ENCODE measurements around the gene CHN1.

DNA sequence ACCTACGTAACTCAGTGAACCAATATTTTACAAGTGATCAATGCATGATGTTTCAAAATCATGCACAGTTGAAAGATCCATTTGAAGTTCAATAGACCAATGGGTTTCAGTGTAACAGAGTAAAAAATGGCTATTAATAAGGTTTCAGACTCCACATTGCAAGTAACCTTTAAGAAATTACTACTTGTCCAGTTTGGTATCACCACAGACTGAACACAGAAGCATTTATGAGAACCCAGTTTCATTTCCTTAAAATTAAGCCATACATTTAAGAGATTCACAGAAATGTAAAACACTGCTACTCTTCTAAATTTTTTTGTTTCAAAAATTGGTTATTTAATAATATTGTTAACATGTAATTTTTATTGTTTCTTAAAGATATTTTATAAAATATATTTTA, 142.0 kb downstream of the CHN1 start:
- TF ChIP-seq, protein P1, sequence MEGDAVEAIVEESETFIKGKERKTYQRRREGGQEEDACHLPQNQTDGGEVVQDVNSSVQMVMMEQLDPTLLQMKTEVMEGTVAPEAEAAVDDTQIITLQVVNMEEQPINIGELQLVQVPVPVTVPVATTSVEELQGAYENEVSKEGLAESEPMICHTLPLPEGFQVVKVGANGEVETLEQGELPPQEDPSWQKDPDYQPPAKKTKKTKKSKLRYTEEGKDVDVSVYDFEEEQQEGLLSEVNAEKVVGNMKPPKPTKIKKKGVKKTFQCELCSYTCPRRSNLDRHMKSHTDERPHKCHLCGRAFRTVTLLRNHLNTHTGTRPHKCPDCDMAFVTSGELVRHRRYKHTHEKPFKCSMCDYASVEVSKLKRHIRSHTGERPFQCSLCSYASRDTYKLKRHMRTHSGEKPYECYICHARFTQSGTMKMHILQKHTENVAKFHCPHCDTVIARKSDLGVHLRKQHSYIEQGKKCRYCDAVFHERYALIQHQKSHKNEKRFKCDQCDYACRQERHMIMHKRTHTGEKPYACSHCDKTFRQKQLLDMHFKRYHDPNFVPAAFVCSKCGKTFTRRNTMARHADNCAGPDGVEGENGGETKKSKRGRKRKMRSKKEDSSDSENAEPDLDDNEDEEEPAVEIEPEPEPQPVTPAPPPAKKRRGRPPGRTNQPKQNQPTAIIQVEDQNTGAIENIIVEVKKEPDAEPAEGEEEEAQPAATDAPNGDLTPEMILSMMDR (IDR thresholded peaks at IDR 0.05 in 4 of 5, conservative IDR thresholded peaks at IDR 0.05 in 1 of 5) = no peak
- no peak for TF ChIP-seq POLR2A (IDR thresholded peaks at IDR 0.05)

All from gastrocnemius medialis (tissue), 4 donors.